C4-2B (cell line): ENCODE data around the gene GNPNAT1.

Experiments
- H3K27ac ChIP-seq: fragments of 450-650 bp; 2 replicates; pipeline ENCODE4 v1.5.1; 2017
- CTCF ChIP-seq: fragments of 450-650 bp; conservative IDR thresholded peaks from 2 replicates; pipeline ENCODE4 v1.5.1; 2017; ENCODE audit warnings: mild to moderate bottlenecking
- ZFX ChIP-seq: fragments of 450-650 bp; IDR thresholded peaks from 2 replicates; pipeline ENCODE4 v1.6.1; 2017

Gene GNPNAT1

GRCh38 chr14:52791223-52792096 lies at the start of gene GNPNAT1:
TSS of gene GNPNAT1 (minus strand) at chr14:52791607. CDS start at chr14:52784650, 6,957 bp downstream.
- H3K27ac ChIP-seq = peak within 1 kb of the TSS; percentile 99
- TF ChIP-seq CTCF = no peak
- peak; percentile 85 for TF ChIP-seq ZFX

- TF ChIP-seq ZFX (no peak), CTCF (no peak)
- H3K27ac ChIP-seq = no peak overlapping the region
These were observed 49.5 kb upstream of the GNPNAT1 start for GRCh38 chr14:52840877-52841276.

- H3K27ac ChIP-seq = no peak overlapping the region
- no peak for TF ChIP-seq ZFX
- TF ChIP-seq CTCF = no peak
These were observed 46.0 kb upstream of the GNPNAT1 start for GRCh38 chr14:52837451-52837850.

- no peak overlapping the region for H3K27ac ChIP-seq
- no peak for TF ChIP-seq CTCF
- TF ChIP-seq ZFX = no peak
These were observed 44.7 kb upstream of the GNPNAT1 start for GRCh38 chr14:52836063-52836462.

- TF ChIP-seq ZFX (no peak), CTCF (no peak)
- H3K27ac ChIP-seq = no peak overlapping the region
These were observed 43.9 kb upstream of the GNPNAT1 start for GRCh38 chr14:52835122-52835903.

- no peak overlapping the region for H3K27ac ChIP-seq
- TF ChIP-seq CTCF (no peak), ZFX (no peak)
These were observed 43.0 kb upstream of the GNPNAT1 start for GRCh38 chr14:52834440-52834842.

GRCh38 chr14:52833891-52834290 lies 42.5 kb upstream of the GNPNAT1 start:
- no peak overlapping the region for H3K27ac ChIP-seq
- TF ChIP-seq CTCF (no peak), ZFX (no peak)
